ENCODE measurements around the gene KLHL40. TPM values are rescaled to one million over a fixed set of nuclear protein-coding genes. Genes with fewer than 3 reads are reported as not detected.

The KLHL40 gene
- total RNA-seq, 2 experiments from 2014 or later: not detected

DNA sequence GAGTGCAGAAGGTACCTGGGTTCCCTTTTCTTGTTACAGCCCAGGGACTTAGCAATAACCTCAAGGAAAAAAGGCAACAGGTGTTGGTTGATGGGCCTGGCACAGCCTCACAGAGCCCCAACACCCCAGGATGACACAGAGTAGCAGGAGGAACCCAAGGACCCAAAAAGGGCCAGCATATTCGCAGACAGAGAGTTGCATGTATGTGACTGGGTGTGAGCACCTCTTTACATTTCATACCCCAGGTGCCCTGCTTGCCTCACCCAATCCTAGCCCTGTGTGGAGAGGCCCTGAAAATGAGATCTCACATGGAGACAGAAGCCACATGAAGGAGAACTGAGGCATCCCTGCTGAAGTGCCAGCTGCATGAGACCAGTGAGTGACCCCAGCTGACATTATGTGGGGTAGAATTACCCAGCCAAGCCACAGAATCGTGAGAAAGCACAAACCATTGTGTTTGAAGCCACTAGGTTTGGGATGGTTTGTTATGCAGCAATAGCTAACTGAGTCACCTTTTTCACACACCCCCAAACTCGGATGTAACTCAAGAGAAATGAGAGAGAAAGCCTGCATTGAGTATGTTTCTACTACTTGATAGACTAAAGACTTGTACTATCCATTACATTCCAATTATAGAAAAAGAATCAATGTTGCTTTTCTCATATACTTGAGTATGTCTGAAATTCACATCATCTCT is 43.5 kb downstream of the KLHL40 start:
- CTCF ChIA-PET (ENCODE audit: unreplicated experiment): interaction anchor here (0.6 kb wide), 1 partner anchor 32 kb away, joined by 9 read pairs; no protein-coding TSS in a partner anchor

DNA sequence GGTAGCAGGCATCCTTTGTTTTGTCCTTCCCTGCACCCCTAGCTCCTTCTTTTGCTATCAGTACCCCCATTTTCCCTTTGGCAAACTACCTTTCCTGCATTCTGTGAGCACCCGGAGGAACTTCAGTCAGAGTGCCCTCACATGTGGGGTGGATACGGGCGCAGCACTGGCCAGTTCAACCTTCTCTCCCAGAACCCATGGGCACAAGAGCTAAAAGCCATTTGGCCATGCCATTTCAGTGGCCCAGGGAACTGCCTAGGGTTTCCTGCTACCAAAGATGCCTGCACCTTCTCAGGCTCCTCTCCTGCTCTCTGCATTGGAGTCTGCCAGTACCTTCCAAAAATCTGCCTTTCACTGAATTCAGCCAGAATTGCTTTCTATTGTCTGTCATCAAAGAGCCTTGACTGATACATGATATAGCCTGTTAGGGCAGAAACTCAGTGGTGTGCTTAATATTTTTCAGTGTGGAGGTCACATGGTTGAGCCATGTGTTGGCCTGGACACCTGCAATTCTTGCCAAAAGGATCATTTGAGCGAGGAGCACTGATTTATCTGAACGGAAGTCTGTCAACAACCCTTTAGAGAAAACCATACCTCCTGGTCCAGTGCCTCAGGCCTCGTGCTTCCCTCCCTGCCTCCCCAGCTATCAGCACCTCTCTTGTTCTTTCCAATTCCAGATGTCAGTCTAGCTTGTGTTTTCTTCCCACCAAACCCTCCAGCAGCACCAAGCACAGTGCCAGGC is 44.2 kb downstream of the KLHL40 start:
- Histone ChIP-seq H3K79me2 (ENCODE audit: insufficient read depth, low read depth, low read length) (no peaks in the 10 kb centered on the region), H3K4me3 (ENCODE audit: low read depth, low read length, poor library complexity, severe bottlenecking) (no peak overlapping the region), H3K4me2 (ENCODE audit: low read length) (no peak overlapping the region), H3K27ac (ENCODE audit: low read depth, low read length, poor library complexity, severe bottlenecking) (no peak overlapping the region), H4K20me1 (ENCODE audit: insufficient read depth, low read length) (no peaks in the 10 kb centered on the region), H3K9me3 (ENCODE audit: low read length) (no peaks in the 10 kb centered on the region), H3K36me3 (ENCODE audit: insufficient read depth, low read length) (no peaks in the 10 kb centered on the region), H3K4me1 (ENCODE audit: insufficient read depth, low read length, poor library complexity, severe bottlenecking) (no peaks in the 10 kb centered on the region), H2AFZ (ENCODE audit: low read length) (no peak overlapping the region), H3K9me2 (ENCODE audit: insufficient read depth, low read length) (no peaks in the 10 kb centered on the region)
- DNase-seq (ENCODE audit: low spot score): no peak
- no peak for TF ChIP-seq EZH2phosphoT487 (IDR thresholded peaks at IDR 0.05; ENCODE audit: borderline replicate concordance, low read depth, low read length)
- TF ChIP-seq, protein P1, sequence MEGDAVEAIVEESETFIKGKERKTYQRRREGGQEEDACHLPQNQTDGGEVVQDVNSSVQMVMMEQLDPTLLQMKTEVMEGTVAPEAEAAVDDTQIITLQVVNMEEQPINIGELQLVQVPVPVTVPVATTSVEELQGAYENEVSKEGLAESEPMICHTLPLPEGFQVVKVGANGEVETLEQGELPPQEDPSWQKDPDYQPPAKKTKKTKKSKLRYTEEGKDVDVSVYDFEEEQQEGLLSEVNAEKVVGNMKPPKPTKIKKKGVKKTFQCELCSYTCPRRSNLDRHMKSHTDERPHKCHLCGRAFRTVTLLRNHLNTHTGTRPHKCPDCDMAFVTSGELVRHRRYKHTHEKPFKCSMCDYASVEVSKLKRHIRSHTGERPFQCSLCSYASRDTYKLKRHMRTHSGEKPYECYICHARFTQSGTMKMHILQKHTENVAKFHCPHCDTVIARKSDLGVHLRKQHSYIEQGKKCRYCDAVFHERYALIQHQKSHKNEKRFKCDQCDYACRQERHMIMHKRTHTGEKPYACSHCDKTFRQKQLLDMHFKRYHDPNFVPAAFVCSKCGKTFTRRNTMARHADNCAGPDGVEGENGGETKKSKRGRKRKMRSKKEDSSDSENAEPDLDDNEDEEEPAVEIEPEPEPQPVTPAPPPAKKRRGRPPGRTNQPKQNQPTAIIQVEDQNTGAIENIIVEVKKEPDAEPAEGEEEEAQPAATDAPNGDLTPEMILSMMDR (conservative IDR thresholded peaks at IDR 0.05; ENCODE audit: low read length): no peak
- intact Hi-C loops (cut with micrococcal nuclease; ENCODE audit: unreplicated experiment): no loop called here
- ChIA-PET POLR2A (no interaction called here), CTCF (ENCODE audit: unreplicated experiment) (interaction anchor here (0.6 kb wide), 1 partner anchor 33 kb away, joined by 9 read pairs; no protein-coding TSS in a partner anchor)
- BruUV-seq (replicated peaks): no TSS peak

More for the DNA sequence above, 43.5 kb downstream of the KLHL40 start:
- POLR2A ChIA-PET: no interaction called here
- Histone ChIP-seq H3K36me3 (ENCODE audit: insufficient read depth, low read length) (no peaks in the 10 kb centered on the region), H3K4me1 (ENCODE audit: insufficient read depth, low read length, poor library complexity, severe bottlenecking) (no peaks in the 10 kb centered on the region), H3K4me2 (ENCODE audit: low read length) (no peak overlapping the region), H2AFZ (ENCODE audit: low read length) (no peak overlapping the region), H4K20me1 (ENCODE audit: insufficient read depth, low read length) (no peaks in the 10 kb centered on the region), H3K9me3 (ENCODE audit: low read length) (no peaks in the 10 kb centered on the region), H3K4me3 (ENCODE audit: low read depth, low read length, poor library complexity, severe bottlenecking) (no peak overlapping the region), H3K27ac (ENCODE audit: low read depth, low read length, poor library complexity, severe bottlenecking) (no peak overlapping the region), H3K9me2 (ENCODE audit: insufficient read depth, low read length) (no peaks in the 10 kb centered on the region), H3K79me2 (ENCODE audit: insufficient read depth, low read depth, low read length) (no peaks in the 10 kb centered on the region)
- intact Hi-C loops (cut with micrococcal nuclease; ENCODE audit: unreplicated experiment): no loop called here
- DNase-seq (ENCODE audit: low spot score): no peak
- BruUV-seq (replicated peaks): no TSS peak
- TF ChIP-seq, protein P1 (conservative IDR thresholded peaks at IDR 0.05; ENCODE audit: low read length): no peak
- no peak for TF ChIP-seq EZH2phosphoT487 (IDR thresholded peaks at IDR 0.05; ENCODE audit: borderline replicate concordance, low read depth, low read length)

DNA sequence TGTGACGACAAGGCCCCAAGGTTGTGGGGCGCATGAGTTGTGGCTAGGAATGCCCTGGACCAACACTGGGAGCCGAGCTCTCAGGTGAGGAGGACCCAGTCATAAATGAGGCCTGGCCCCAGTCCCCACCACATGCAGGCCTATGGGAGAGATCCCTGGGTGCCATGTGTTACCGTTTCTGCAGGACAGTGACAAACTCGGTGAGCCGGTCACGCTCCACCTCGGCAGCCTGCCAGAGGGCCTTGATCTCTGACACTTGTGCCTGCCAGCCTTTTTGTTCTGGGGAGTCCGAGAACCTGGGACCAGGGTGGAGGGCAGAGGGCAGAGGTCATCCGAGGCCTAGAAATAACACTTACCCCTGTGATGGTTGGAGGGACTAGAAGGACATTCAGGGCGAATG is 45.0 kb downstream of the KLHL40 start:
- Histone ChIP-seq H3K4me1 (ENCODE audit: insufficient read depth, low read length, poor library complexity, severe bottlenecking) (no peaks in the 10 kb centered on the region), H3K4me3 (ENCODE audit: low read depth, low read length, poor library complexity, severe bottlenecking) (no peak overlapping the region), H4K20me1 (ENCODE audit: insufficient read depth, low read length) (no peaks in the 10 kb centered on the region), H3K4me2 (ENCODE audit: low read length) (no peak overlapping the region), H3K27ac (ENCODE audit: low read depth, low read length, poor library complexity, severe bottlenecking) (no peak overlapping the region), H3K9me2 (ENCODE audit: insufficient read depth, low read length) (no peaks in the 10 kb centered on the region), H3K36me3 (ENCODE audit: insufficient read depth, low read length) (no peaks in the 10 kb centered on the region), H3K79me2 (ENCODE audit: insufficient read depth, low read depth, low read length) (no peaks in the 10 kb centered on the region), H2AFZ (ENCODE audit: low read length) (no peak overlapping the region), H3K9me3 (ENCODE audit: low read length) (no peaks in the 10 kb centered on the region)
- BruUV-seq (replicated peaks): no TSS peak
- no peak for DNase-seq (ENCODE audit: low spot score)
- ChIA-PET CTCF (ENCODE audit: unreplicated experiment) (no interaction called here), POLR2A (no interaction called here)
- TF ChIP-seq EZH2phosphoT487 (IDR thresholded peaks at IDR 0.05; ENCODE audit: borderline replicate concordance, low read depth, low read length): no peak
- TF ChIP-seq, protein P1 (conservative IDR thresholded peaks at IDR 0.05; ENCODE audit: low read length): no peak
- intact Hi-C loops (cut with micrococcal nuclease; ENCODE audit: unreplicated experiment): no loop called here

Data from OCI-LY7 (cell line).